Fibroblast of villous mesenchyme (primary cell): ENCODE results near the gene SNRNP25. TPM values are rescaled to one million over a fixed set of nuclear protein-coding genes. Genes with fewer than 3 reads are reported as not detected.

Experiments
- small RNA-seq: library from RNA; depleted of rRNA; stranded (forward); fragments of <200 nt; gene quantifications from one replicate; pipeline ENCODE3, GENCODE V24; 2012
- total RNA-seq: library from RNA; depleted of rRNA; stranded (reverse); fragments of >200 nt; gene quantifications from 2 replicates; pipeline ENCODE4 v1.2.3, GENCODE V29; 2012

Gene SNRNP25
- total RNA-seq, 1 donor: 22.5 TPM

Small RNAs within 50 kb of the gene (small RNA-seq; reads per million reads assigned to genes)
- gene MIR6859-4: not detected
- gene Z69720.2: not detected

Other genes with a start within 250 kb of the SNRNP25 start
- 2.6 and 5.6 TPM in 2 replicates for gene POLR3K, start 220 bp upstream of the SNRNP25 start, total RNA-seq
- gene RHBDF1, start 18.8 kb downstream of the SNRNP25 start, total RNA-seq: 32.8 and 37.4 TPM in 2 replicates
- gene MPG, start 24.4 kb downstream of the SNRNP25 start, total RNA-seq: 161 and 277 TPM in 2 replicates
- gene NPRL3, start 84.8 kb downstream of the SNRNP25 start, total RNA-seq: 10.6 and 13.0 TPM in 2 replicates
- not detected in 2 replicates for gene HBZ, start 98.8 kb downstream of the SNRNP25 start, total RNA-seq
- gene HBM, start 112.2 kb downstream of the SNRNP25 start, total RNA-seq: not detected in 2 replicates
- not detected in 2 replicates for gene HBA2, start 119.0 kb downstream of the SNRNP25 start, total RNA-seq
- not detected in 2 replicates for gene HBA1, start 122.9 kb downstream of the SNRNP25 start, total RNA-seq
- not detected in 2 replicates for gene HBQ1, start 126.6 kb downstream of the SNRNP25 start, total RNA-seq
- 44.1 and 52.7 TPM in 2 replicates for gene LUC7L, start 175.6 kb downstream of the SNRNP25 start, total RNA-seq
- 58.7 and 59.6 TPM in 2 replicates for gene FAM234A, start 181.0 kb downstream of the SNRNP25 start, total RNA-seq
- 0.64 and 0.86 TPM in 2 replicates for gene RGS11, start 222.1 kb downstream of the SNRNP25 start, total RNA-seq
- gene ARHGDIG, start 226.8 kb downstream of the SNRNP25 start, total RNA-seq: 0.32 TPM in 1 of 2 replicates, not detected in the other
- under 0.01 and 0.43 TPM in 2 replicates for gene PDIA2, start 229.3 kb downstream of the SNRNP25 start, total RNA-seq